B cell (primary cell): ENCODE measurements around the gene SKA1. TPM values are rescaled to one million over a fixed set of nuclear protein-coding genes. Genes with fewer than 3 reads are reported as not detected.

Experiments
- ATAC-seq: fragments of 200-7000 bp; cut with Tn5 transposase; one replicate; pipeline ENCODE4 v1.10.0; 2021; ENCODE audit warnings: low read depth, mild to moderate bottlenecking, moderate number of reproducible peaks, moderate library complexity
- CTCF ChIA-PET: fragments of 350-600 bp; sonication (Branson Sonifier 250); formaldehyde crosslinking; loops from one replicate; lab custom pipeline; 2021; ENCODE audit warnings: antibody characterized with exemption, inconsistent platforms; lab: Charles Lee
- POLR2A ChIA-PET: fragments of 350-600 bp; sonication (Branson Sonifier 250); formaldehyde crosslinking; loops from one replicate; lab custom pipeline; 2021; ENCODE audit warnings: antibody characterized with exemption; lab: Charles Lee
- DNase-seq: peaks from one replicate; pipeline ENCODE4 v3.0.0; 2013
- H2AFZ ChIP-seq: 2 replicates; pipeline ENCODE4 v1.6.1; 2012; ENCODE audit warnings: mild to moderate bottlenecking, low read depth, low read length; ENCODE audit not compliant: insufficient read depth, poor library complexity, severe bottlenecking
- H3K27ac ChIP-seq, 2 donors: 1 replicate in 1 of 2; 2 replicates in 1 of 2; pipeline ENCODE4 v1.5.1; 2012 to 2013; ENCODE audit warnings: low read length in 2 of 2, mild to moderate bottlenecking in 2 of 2, moderate library complexity in 1 of 2
- H3K27me3 ChIP-seq, 4 experiments: fragments of 200-600 bp in 1 of 4; sonication (generic) in 1 of 4; replicated peaks in 1 of 4; 1 replicate in 2 of 4; 2 replicates in 2 of 4; pipeline versions ENCODE4 v1.6.1 to v1.7.0; 2013 to 2016; ENCODE audit warnings: low read length in 3 of 4, mild to moderate bottlenecking in 2 of 4, mixed read lengths in 1 of 4, moderate library complexity in 1 of 4; ENCODE audit not compliant: insufficient read depth in 4 of 4, control insufficient read depth in 3 of 4; ENCODE audit errors: control extremely low read depth in 1 of 4
- H3K36me3 ChIP-seq, 2 experiments: replicated peaks in 1 of 2; 1 replicate in 1 of 2; 2 replicates in 1 of 2; pipeline versions ENCODE4 v1.6.1 to v1.7.1; 2013; ENCODE audit warnings: low read length in 1 of 2; ENCODE audit not compliant: insufficient read depth in 2 of 2, control insufficient read depth in 1 of 2; ENCODE audit errors: control extremely low read depth in 1 of 2, extremely low read depth in 1 of 2
- H3K4me1 ChIP-seq, 2 donors: fragments of 200-600 bp in 1 of 2; sonication (generic) in 1 of 2; 1 replicate in 1 of 2; 2 replicates in 1 of 2; pipeline versions ENCODE4 v1.5.1 to v1.6.1; 2013 to 2017; ENCODE audit warnings: low read length in 2 of 2; ENCODE audit not compliant: control insufficient read depth in 2 of 2, insufficient read depth in 2 of 2
- H3K4me2 ChIP-seq: replicated peaks from 2 replicates; pipeline ENCODE3; 2012; ENCODE audit warnings: mild to moderate bottlenecking, low read depth, low read length; ENCODE audit not compliant: poor library complexity, severe bottlenecking
- H3K4me3 ChIP-seq, 5 experiments: fragments of 200-600 bp in 1 of 5; sonication (generic) in 1 of 5; 1 replicate in 3 of 5; 2 replicates in 2 of 5; pipeline versions ENCODE4 v1.5.1 to v1.7.0; 2011 to 2016; ENCODE audit warnings: low read length in 4 of 5, mild to moderate bottlenecking in 4 of 5, low read depth in 2 of 5, control low read depth in 1 of 5, moderate library complexity in 1 of 5; ENCODE audit not compliant: insufficient read depth in 1 of 5; ENCODE audit errors: control extremely low read depth in 1 of 5, extremely low read depth in 1 of 5
- H3K79me2 ChIP-seq: fragments of 200-600 bp; sonication (generic); one replicate; pipeline ENCODE4 v1.6.0; 2016; ENCODE audit warnings: low read length; ENCODE audit not compliant: control insufficient read depth, insufficient read depth
- H3K9ac ChIP-seq: fragments of 200-600 bp; sonication (generic); 2 replicates; pipeline ENCODE4 v1.6.1; 2017; ENCODE audit warnings: mild to moderate bottlenecking, low read length, moderate library complexity
- H3K9me3 ChIP-seq, 3 donors: one replicate each; pipeline versions ENCODE4 v1.6.1 to v1.7.1; 2013; ENCODE audit warnings: low read length in 2 of 3; ENCODE audit not compliant: control insufficient read depth in 2 of 3, insufficient read depth in 1 of 3; ENCODE audit errors: control extremely low read depth in 1 of 3
- H4K20me1 ChIP-seq: 2 replicates; pipeline ENCODE4 v1.6.0; 2012; ENCODE audit warnings: mild to moderate bottlenecking, low read length; ENCODE audit not compliant: insufficient read depth, control insufficient read depth, poor library complexity, severe bottlenecking
- H3K27ac Mint-ChIP-seq: one replicate; pipeline ENCODE4 v1.8.0; 2021; ENCODE audit warnings: mixed read lengths
- H3K27me3 Mint-ChIP-seq: one replicate; pipeline ENCODE4 v1.8.0; 2021; ENCODE audit warnings: mixed read lengths
- H3K4me1 Mint-ChIP-seq: one replicate; pipeline ENCODE4 v1.8.0; 2021; ENCODE audit warnings: mixed read lengths
- H3K4me3 Mint-ChIP-seq: one replicate; pipeline ENCODE4 v1.8.0; 2021; ENCODE audit warnings: mixed read lengths
- H3K9me3 Mint-ChIP-seq: one replicate; pipeline ENCODE4 v1.8.0; 2022; ENCODE audit warnings: mixed read lengths; ENCODE audit not compliant: insufficient read depth
- EZH2 ChIP-seq: IDR thresholded peaks from 2 replicates; pipeline ENCODE4 v1.6.1; 2012; ENCODE audit warnings: borderline replicate concordance, low read depth, mild to moderate bottlenecking, moderate library complexity, low read length; ENCODE audit not compliant: insufficient read depth, poor library complexity, severe bottlenecking
- WGBS: methylation state at CpG from one replicate; pipeline ENCODE4 v1.1.5; 2013; ENCODE audit warnings: missing lambda C conversion rate; ENCODE audit not compliant: insufficient coverage; 5-methylcytosine and 5-hydroxymethylcytosine counted together
- intact Hi-C: fragments of 100-400 bp; cut with micrococcal nuclease; formaldehyde crosslinking; loops from one replicate; pipeline ENCODE4 v1.10.0; 2022
- polyA plus RNA-seq: library from polyadenylated mRNA; depleted of rRNA; stranded (reverse); fragments of >200 nt; gene quantifications from 2 replicates; pipeline ENCODE4 v1.2.3, GENCODE V29; 2012
- total RNA-seq, 2 donors: library from RNA; stranded (reverse); fragments of 120-200 nt in 1 of 2; gene quantifications; 1 replicate in 1 of 2; 2 replicates in 1 of 2; pipeline versions ENCODE4 v1.2.3 to v1.2.4, GENCODE V29; 2013 to 2022
- TF ChIP-seq, protein P1 (sequence below): fragments of 200-600 bp; IDR thresholded peaks from one replicate; pipeline ENCODE4 v1.8.0; 2022; ENCODE audit warnings: antibody characterized with exemption, mild to moderate bottlenecking

Gene SKA1
- total and polyA plus RNA-seq, 2 donors (not counting 1 experiment from before 2014, with no cell fraction given) = 0.28 to 0.52 TPM

DNA sequence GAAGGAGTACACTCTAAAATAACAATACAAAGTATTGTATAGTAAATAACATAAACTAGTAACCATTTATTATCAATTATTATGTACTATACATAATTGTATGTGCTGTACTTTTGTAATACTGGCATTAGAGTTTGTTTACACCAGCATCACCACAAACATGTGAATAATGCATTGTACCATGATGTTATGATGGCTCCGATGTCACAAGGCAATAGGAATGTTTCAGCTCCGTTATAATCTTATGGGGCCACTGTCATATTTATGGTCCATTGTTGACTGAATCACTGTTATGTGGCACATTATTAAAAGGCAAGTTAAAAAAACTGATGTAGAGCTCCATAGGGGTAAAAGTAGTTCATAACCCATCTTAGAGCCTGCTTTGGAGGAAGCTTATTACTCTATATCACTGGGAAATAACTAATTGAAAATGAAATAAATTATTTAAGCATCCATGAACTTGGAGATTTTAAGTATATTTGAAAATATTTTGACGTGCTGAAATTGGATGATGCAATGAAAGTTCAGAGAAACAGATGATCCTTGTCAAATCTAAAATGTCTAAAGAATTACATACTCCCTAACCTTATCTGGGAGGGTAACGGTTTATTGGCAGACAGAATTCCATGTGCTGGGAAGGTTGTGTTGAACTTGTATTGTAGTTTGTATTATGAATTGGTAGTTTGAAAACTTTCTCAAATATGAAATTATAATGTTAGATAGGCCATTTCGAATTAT lies 2.4 kb downstream of the SKA1 start:
- CTCF ChIA-PET = interaction anchor here (1.3 kb wide), 1 partner anchor 20 kb away, joined by 3 read pairs; no protein-coding TSS in a partner anchor
- no peak for ATAC-seq
- Mint-ChIP-seq H3K27ac (no peak overlapping the region), H3K27me3 (no peaks in the 10 kb centered on the region), H3K9me3 (no peaks in the 10 kb centered on the region), H3K4me1 (peaks cover 15% of the 10 kb centered on the region), H3K4me3 (no peak overlapping the region)
- intact Hi-C loops = loop anchor here (10.0 kb wide), 1 partner anchor 818 kb away; the partner anchor contains the start of gene MEX3C
- TF ChIP-seq, protein P1, sequence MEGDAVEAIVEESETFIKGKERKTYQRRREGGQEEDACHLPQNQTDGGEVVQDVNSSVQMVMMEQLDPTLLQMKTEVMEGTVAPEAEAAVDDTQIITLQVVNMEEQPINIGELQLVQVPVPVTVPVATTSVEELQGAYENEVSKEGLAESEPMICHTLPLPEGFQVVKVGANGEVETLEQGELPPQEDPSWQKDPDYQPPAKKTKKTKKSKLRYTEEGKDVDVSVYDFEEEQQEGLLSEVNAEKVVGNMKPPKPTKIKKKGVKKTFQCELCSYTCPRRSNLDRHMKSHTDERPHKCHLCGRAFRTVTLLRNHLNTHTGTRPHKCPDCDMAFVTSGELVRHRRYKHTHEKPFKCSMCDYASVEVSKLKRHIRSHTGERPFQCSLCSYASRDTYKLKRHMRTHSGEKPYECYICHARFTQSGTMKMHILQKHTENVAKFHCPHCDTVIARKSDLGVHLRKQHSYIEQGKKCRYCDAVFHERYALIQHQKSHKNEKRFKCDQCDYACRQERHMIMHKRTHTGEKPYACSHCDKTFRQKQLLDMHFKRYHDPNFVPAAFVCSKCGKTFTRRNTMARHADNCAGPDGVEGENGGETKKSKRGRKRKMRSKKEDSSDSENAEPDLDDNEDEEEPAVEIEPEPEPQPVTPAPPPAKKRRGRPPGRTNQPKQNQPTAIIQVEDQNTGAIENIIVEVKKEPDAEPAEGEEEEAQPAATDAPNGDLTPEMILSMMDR = no peak
- TF ChIP-seq EZH2 = no peak
- peaks cover 5 to 16% of the 10 kb centered on the region in 2 donors for H3K4me1 ChIP-seq
- whole genome bisulfite sequencing = no CpG with 5 or more reads among the region's 5 CpGs
- H3K36me3 ChIP-seq = no peaks in the 10 kb centered on the region
- peaks cover 0 to 3% (median 1%) of the 10 kb centered on the region in 3 donors for H3K9me3 ChIP-seq
- no peaks in the 10 kb centered on the region for H3K27me3 ChIP-seq
- no peak overlapping the region for H2AFZ ChIP-seq
- no peak overlapping the region for H3K27ac ChIP-seq
- H4K20me1 ChIP-seq = no peaks in the 10 kb centered on the region
- DNase-seq = no peak
- no peak overlapping the region for H3K4me2 ChIP-seq
- H3K4me3 ChIP-seq = no peak overlapping the region
- POLR2A ChIA-PET = no interaction called here
- H3K9ac ChIP-seq = no peak overlapping the region
- H3K79me2 ChIP-seq = no peaks in the 10 kb centered on the region

DNA sequence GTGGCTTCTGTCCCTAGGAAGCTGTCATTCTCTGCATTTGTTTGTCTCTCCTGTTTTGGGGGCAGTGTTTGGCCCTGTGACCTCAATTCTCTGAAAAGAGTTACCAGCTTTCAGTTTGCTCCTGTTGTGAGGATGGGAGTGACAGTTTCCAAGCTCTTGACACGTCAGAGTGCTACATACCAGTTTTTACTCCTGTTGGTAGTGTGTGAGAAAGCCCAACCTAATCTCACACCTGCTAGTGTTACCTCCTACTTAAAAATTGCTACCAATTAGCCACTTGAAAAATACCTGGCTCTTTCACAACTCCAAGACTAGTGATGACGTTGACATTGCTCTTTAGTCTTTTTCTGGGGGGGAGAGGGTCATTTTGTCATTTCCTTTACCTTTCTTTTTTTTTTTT lies 14.1 kb downstream of the SKA1 start:
- no peak overlapping the region for H3K27ac Mint-ChIP-seq
- DNase-seq (no peak), ATAC-seq (no peak)
- Histone ChIP-seq H4K20me1 (no peaks in the 10 kb centered on the region), H3K9me3 (no peaks in the 10 kb centered on the region), H3K79me2 (no peaks in the 10 kb centered on the region), H3K36me3 (peaks cover 0 to 1% of the 10 kb centered on the region in 2 experiments), H3K4me2 (no peak overlapping the region), H2AFZ (no peak overlapping the region), H3K4me1 (no peaks in the 10 kb centered on the region), H3K27me3 (no peaks in the 10 kb centered on the region), H3K27ac (no peak overlapping the region), H3K4me3 (no peak overlapping the region), H3K9ac (no peak overlapping the region)
- H3K27me3 Mint-ChIP-seq = no peaks in the 10 kb centered on the region
- POLR2A ChIA-PET = no interaction called here
- H3K4me3 Mint-ChIP-seq = no peak overlapping the region
- no peaks in the 10 kb centered on the region for H3K4me1 Mint-ChIP-seq
- intact Hi-C loops = no loop called here
- WGBS = no CpG with 5 or more reads among the region's 2 CpGs
- TF ChIP-seq, protein P1 = no peak
- no peak for TF ChIP-seq EZH2
- H3K9me3 Mint-ChIP-seq = no peaks in the 10 kb centered on the region
- CTCF ChIA-PET = no interaction called here
